Trophoblast cell (in vitro differentiated cells and primary cell): Measurements from ENCODE around the gene FIGNL2. TPM values are rescaled to one million over a fixed set of nuclear protein-coding genes. Genes with fewer than 3 reads are reported as not detected.

Experiments used
- DNase-seq, 2 donors: peaks; one replicate each; pipeline ENCODE4 v3.0.0-alpha.2; 2016
- H2AFZ ChIP-seq: 2 replicates; pipeline ENCODE4 v1.6.1; 2013; ENCODE audit warnings: low read length, moderate library complexity, mild to moderate bottlenecking; ENCODE audit not compliant: insufficient read depth, poor library complexity
- H2AK5ac ChIP-seq: 2 replicates; pipeline ENCODE4 v1.6.1; 2013; ENCODE audit warnings: mild to moderate bottlenecking, low read length
- H2BK120ac ChIP-seq: 2 replicates; pipeline ENCODE4 v1.6.1; 2013; ENCODE audit warnings: low read length, mild to moderate bottlenecking, moderate library complexity; ENCODE audit not compliant: insufficient read depth, poor library complexity
- H2BK12ac ChIP-seq: 2 replicates; pipeline ENCODE4 v1.6.1; 2013; ENCODE audit warnings: mild to moderate bottlenecking, low read length, moderate library complexity
- H2BK5ac ChIP-seq: 2 replicates; pipeline ENCODE4 v1.6.1; 2013; ENCODE audit warnings: low read length, low read depth, moderate library complexity, mild to moderate bottlenecking; ENCODE audit not compliant: poor library complexity
- H3K14ac ChIP-seq: 2 replicates; pipeline ENCODE4 v1.6.1; 2013; ENCODE audit warnings: mild to moderate bottlenecking, low read length
- H3K18ac ChIP-seq: 2 replicates; pipeline ENCODE4 v1.6.1; 2013; ENCODE audit warnings: mild to moderate bottlenecking, low read length
- H3K23ac ChIP-seq: 2 replicates; pipeline ENCODE4 v1.6.1; 2013; ENCODE audit warnings: low read length
- H3K27ac ChIP-seq: 2 replicates; pipeline ENCODE4 v1.5.1; 2013; ENCODE audit warnings: low read depth, mild to moderate bottlenecking, inconsistent platforms, low read length, moderate library complexity
- H3K27me3 ChIP-seq: 2 replicates; pipeline ENCODE4 v1.6.1; 2013; ENCODE audit warnings: inconsistent platforms, mild to moderate bottlenecking, low read length, moderate library complexity; ENCODE audit not compliant: insufficient read depth
- H3K36me3 ChIP-seq, 2 experiments: 1 replicate in 1 of 2; 2 replicates in 1 of 2; pipeline ENCODE4 v1.6.1; 2013; ENCODE audit warnings: low read length in 2 of 2, mild to moderate bottlenecking in 2 of 2, moderate library complexity in 1 of 2; ENCODE audit not compliant: insufficient read depth in 2 of 2, control insufficient read depth in 1 of 2
- H3K4ac ChIP-seq: 2 replicates; pipeline ENCODE4 v1.6.1; 2013; ENCODE audit warnings: low read depth, mild to moderate bottlenecking, low read length, moderate library complexity
- H3K4me1 ChIP-seq, 2 experiments: 1 replicate in 1 of 2; 2 replicates in 1 of 2; pipeline ENCODE4 v1.6.1; 2013; ENCODE audit warnings: low read length in 2 of 2, mild to moderate bottlenecking in 2 of 2, moderate library complexity in 1 of 2; ENCODE audit not compliant: insufficient read depth in 2 of 2, control insufficient read depth in 1 of 2
- H3K4me2 ChIP-seq: 2 replicates; pipeline ENCODE4 v1.6.1; 2013; ENCODE audit warnings: inconsistent platforms, mild to moderate bottlenecking, low read length, moderate library complexity
- H3K4me3 ChIP-seq: 2 replicates; pipeline ENCODE4 v1.5.1; 2013; ENCODE audit warnings: mild to moderate bottlenecking, low read depth, low read length, inconsistent platforms
- H3K79me1 ChIP-seq: one replicate; pipeline ENCODE4 v1.6.1; 2013; ENCODE audit warnings: low read length
- H3K79me2 ChIP-seq: 2 replicates; pipeline ENCODE4 v1.6.1; 2013; ENCODE audit warnings: low read length, mild to moderate bottlenecking; ENCODE audit not compliant: control insufficient read depth, insufficient read depth, poor library complexity
- H3K9ac ChIP-seq: 2 replicates; pipeline ENCODE4 v1.6.1; 2013; ENCODE audit warnings: mild to moderate bottlenecking, low read length
- H3K9me3 ChIP-seq: 2 replicates; pipeline ENCODE4 v1.6.1; 2013; ENCODE audit warnings: low read depth, mild to moderate bottlenecking, control low read depth, inconsistent platforms, low read length; ENCODE audit not compliant: insufficient read depth
- H4K12ac ChIP-seq: 2 replicates; pipeline ENCODE4 v1.6.1; 2013; ENCODE audit warnings: low read depth, mild to moderate bottlenecking, low read length, moderate library complexity
- H4K8ac ChIP-seq: 2 replicates; pipeline ENCODE4 v1.6.1; 2013; ENCODE audit warnings: low read depth, mild to moderate bottlenecking, low read length, moderate library complexity
- H4K91ac ChIP-seq: one replicate; pipeline ENCODE4 v1.6.1; 2013; ENCODE audit warnings: low read depth, mild to moderate bottlenecking, low read length, moderate library complexity
- WGBS: extraction: QIAGEN DNeasy Blood & Tissue Kit; methylation state at CpG from one replicate; pipeline ENCODE4 v1.1.7; 2013; ENCODE audit warnings: missing lambda C conversion rate; ENCODE audit not compliant: insufficient read length, insufficient coverage; ENCODE audit errors: extremely low coverage; 5-methylcytosine and 5-hydroxymethylcytosine counted together
- polyA plus RNA-seq: library from polyadenylated mRNA; stranded (reverse); fragments of 200-250 nt; gene quantifications from 2 replicates; pipeline ENCODE4 v1.2.3, GENCODE V29; 2013

FIGNL2 gene
- 23.9 and 25.0 TPM in 2 replicates for polyA plus RNA-seq

GRCh38 chr12:51848326-51848727 lies at the start of gene FIGNL2:
FIGNL2 (minus strand) TSS chr12:51848718; CDS start chr12:51822413, 26,305 bp downstream.
- Histone ChIP-seq H2AK5ac (peak within 1 kb of the TSS; percentile 30), H3K27ac (peak within 1 kb of the TSS; percentile 81), H4K91ac (peak within 1 kb of the TSS; percentile 96), H2BK12ac (no peak within 1 kb of the TSS), H3K18ac (peak within 1 kb of the TSS; percentile 80), H4K12ac (peak within 1 kb of the TSS; percentile 9), H3K9me3 (no peaks in the 10 kb centered on the region), H3K9ac (peak within 1 kb of the TSS; percentile 90), H3K23ac (no peak within 1 kb of the TSS), H2AFZ (peak within 1 kb of the TSS; percentile 64), H3K4me2 (peak within 1 kb of the TSS; percentile 85), H3K4me1 (peaks cover 17 to 21% of the 10 kb centered on the region in 2 experiments), H3K4ac (peak within 1 kb of the TSS; percentile 90), H3K4me3 (peak within 1 kb of the TSS; percentile 91), H2BK5ac (peak within 1 kb of the TSS; percentile 81), H3K27me3 (no peaks in the 10 kb centered on the region), H4K8ac (peak within 1 kb of the TSS; percentile 70), H3K79me2 (peaks cover 41% of the 10 kb centered on the region), H3K79me1 (peaks cover 16% of the 10 kb centered on the region), H3K36me3 (peaks cover 13 to 20% of the 10 kb centered on the region in 2 experiments), H3K14ac (peak within 1 kb of the TSS; percentile 72), H2BK120ac (peak within 1 kb of the TSS; percentile 83)
- no CpG with 5 or more reads among the region's 51 CpGs for WGBS
- DNase-seq = no peak

GRCh38 chr12:51897181-51897580 lies 48.7 kb upstream of the FIGNL2 start:
- H3K79me1 ChIP-seq = no peaks in the 10 kb centered on the region
- no peak overlapping the region for H3K14ac ChIP-seq
- no peak overlapping the region for H2BK120ac ChIP-seq
- no peak overlapping the region for H3K18ac ChIP-seq
- H3K4me3 ChIP-seq = no peak overlapping the region
- H3K9ac ChIP-seq = no peak overlapping the region
- H3K27me3 ChIP-seq = no peaks in the 10 kb centered on the region
- H2BK12ac ChIP-seq = no peak overlapping the region
- no peak overlapping the region for H4K8ac ChIP-seq
- H3K27ac ChIP-seq = no peak overlapping the region
- peaks cover 0 to 3% of the 10 kb centered on the region in 2 experiments for H3K4me1 ChIP-seq
- no peak overlapping the region for H2AK5ac ChIP-seq
- H3K4me2 ChIP-seq = no peak overlapping the region
- no peak for DNase-seq
- H4K91ac ChIP-seq = no peak overlapping the region
- H3K23ac ChIP-seq = no peak overlapping the region
- H2AFZ ChIP-seq = no peak overlapping the region
- H3K79me2 ChIP-seq = no peaks in the 10 kb centered on the region
- H2BK5ac ChIP-seq = no peak overlapping the region
- H3K36me3 ChIP-seq = no peaks in the 10 kb centered on the region
- WGBS = no CpG with 5 or more reads among the region's 8 CpGs
- H3K4ac ChIP-seq = no peak overlapping the region
- no peak overlapping the region for H4K12ac ChIP-seq
- H3K9me3 ChIP-seq = peaks cover 7% of the 10 kb centered on the region

- Histone ChIP-seq H2BK5ac (no peak overlapping the region), H3K4me3 (no peak overlapping the region), H2AK5ac (no peak overlapping the region), H3K9me3 (peaks cover 7% of the 10 kb centered on the region), H3K36me3 (no peaks in the 10 kb centered on the region), H3K4me2 (no peak overlapping the region), H3K14ac (no peak overlapping the region), H4K12ac (no peak overlapping the region), H2BK120ac (no peak overlapping the region), H3K9ac (no peak overlapping the region), H3K4me1 (peaks cover 0 to 3% of the 10 kb centered on the region in 2 experiments), H3K79me2 (no peaks in the 10 kb centered on the region), H4K8ac (no peak overlapping the region), H3K27me3 (no peaks in the 10 kb centered on the region), H2AFZ (no peak overlapping the region), H2BK12ac (no peak overlapping the region), H3K4ac (no peak overlapping the region), H4K91ac (no peak overlapping the region), H3K27ac (no peak overlapping the region), H3K18ac (no peak overlapping the region), H3K79me1 (no peaks in the 10 kb centered on the region), H3K23ac (no peak overlapping the region)
- DNase-seq = no peak
- no CpG with 5 or more reads among the region's 3 CpGs for WGBS
Observed at GRCh38 chr12:51896236-51896635, 47.7 kb upstream of the FIGNL2 start.

- no peaks in the 10 kb centered on the region for H3K79me2 ChIP-seq
Observed at GRCh38 chr12:51895378-51896135, 47.0 kb upstream of the FIGNL2 start.

More at GRCh38 chr12:51895378-51896135, 47.0 kb upstream of the FIGNL2 start:
- Histone ChIP-seq H2BK12ac (no peak overlapping the region), H3K9ac (no peak overlapping the region), H3K36me3 (no peaks in the 10 kb centered on the region), H3K4me2 (no peak overlapping the region), H3K18ac (no peak overlapping the region), H3K23ac (no peak overlapping the region), H3K4me3 (no peak overlapping the region), H3K14ac (no peak overlapping the region), H3K27ac (no peak overlapping the region), H2AK5ac (no peak overlapping the region), H3K4ac (no peak overlapping the region), H3K27me3 (no peaks in the 10 kb centered on the region), H2AFZ (no peak overlapping the region), H2BK120ac (no peak overlapping the region), H4K91ac (no peak overlapping the region), H3K9me3 (peaks cover 5% of the 10 kb centered on the region), H3K79me1 (no peaks in the 10 kb centered on the region), H2BK5ac (no peak overlapping the region), H4K12ac (no peak overlapping the region), H3K4me1 (peaks cover 0 to 3% of the 10 kb centered on the region in 2 experiments), H4K8ac (no peak overlapping the region)
- no CpG with 5 or more reads among the region's 8 CpGs for WGBS
- no peak for DNase-seq
